IMR-90 (cell line): Measurements from ENCODE around the gene NLRC5. TPM values are rescaled to one million over a fixed set of nuclear protein-coding genes. Genes with fewer than 3 reads are reported as not detected.

Experiments
- ATAC-seq: fragments of 200-7000 bp; cut with Tn5 transposase; 2 replicates; pipeline ENCODE4 v1.9.1; 2020; ENCODE audit warnings: low read depth, mild to moderate bottlenecking, moderate library complexity
- BruUV-seq: library from RNA; stranded (reverse); fragments of 400-500 nt; replicated peaks from 2 replicates; lab custom pipeline; 2021; lab: Mats Ljungman, UMichigan
- CTCF ChIA-PET: fragments of 300-600 bp; formaldehyde crosslinking; extraction: SDS; loops from one replicate; lab custom pipeline; 2021; ENCODE audit warnings: antibody characterized with exemption; lab: Yijun Ruan, JAX
- POLR2A ChIA-PET: fragments of 300-600 bp; sonication (Branson Sonifier 250); formaldehyde crosslinking; loops from one replicate; lab custom pipeline; 2022; ENCODE audit warnings: antibody characterized with exemption; ENCODE audit not compliant: unreplicated experiment; lab: Charles Lee
- DNase-seq: peaks from one replicate; pipeline ENCODE4 v3.0.0; 2013
- H2AFZ ChIP-seq: replicated peaks from 2 replicates; pipeline ENCODE3; 2013; ENCODE audit warnings: low read length, mild to moderate bottlenecking; ENCODE audit not compliant: poor library complexity
- H2AK5ac ChIP-seq: 2 replicates; pipeline ENCODE4 v1.6.1; 2013; ENCODE audit warnings: low read depth, low read length, inconsistent platforms
- H2AK9ac ChIP-seq: replicated peaks from 2 replicates; pipeline ENCODE3; 2013; ENCODE audit warnings: mild to moderate bottlenecking, low read depth, low read length, moderate library complexity; ENCODE audit not compliant: poor library complexity
- H2BK120ac ChIP-seq: 2 replicates; pipeline ENCODE4 v1.6.1; 2013; ENCODE audit warnings: low read depth, low read length, inconsistent platforms
- H2BK15ac ChIP-seq: 3 replicates; pipeline ENCODE4 v1.6.1; 2013; ENCODE audit warnings: low read depth, low read length, inconsistent platforms
- H2BK20ac ChIP-seq: 2 replicates; pipeline ENCODE4 v1.6.1; 2013; ENCODE audit warnings: low read depth, mild to moderate bottlenecking, inconsistent platforms, low read length, moderate library complexity
- H2BK5ac ChIP-seq: 2 replicates; pipeline ENCODE4 v1.6.1; 2013; ENCODE audit warnings: mild to moderate bottlenecking, low read depth, low read length, inconsistent platforms; ENCODE audit not compliant: poor library complexity, severe bottlenecking
- H3K14ac ChIP-seq: replicated peaks from 2 replicates; pipeline ENCODE4 v1.6.1; 2013; ENCODE audit warnings: low read depth, low read length, inconsistent platforms
- H3K18ac ChIP-seq: 2 replicates; pipeline ENCODE4 v1.6.1; 2013; ENCODE audit warnings: low read depth, low read length, control low read depth
- H3K23ac ChIP-seq: 2 replicates; pipeline ENCODE4 v1.6.1; 2013; ENCODE audit warnings: low read depth, low read length, inconsistent platforms
- H3K27ac ChIP-seq: 2 replicates; pipeline ENCODE4 v1.5.1; 2013; ENCODE audit warnings: mild to moderate bottlenecking, control low read depth, low read length; ENCODE audit not compliant: insufficient read depth
- H3K27me3 ChIP-seq: 2 replicates; pipeline ENCODE4 v1.6.1; 2013; ENCODE audit warnings: low read length; ENCODE audit not compliant: control insufficient read depth, insufficient read depth
- H3K36me3 ChIP-seq: 2 replicates; pipeline ENCODE4 v1.6.1; 2013; ENCODE audit warnings: low read length, mixed read lengths; ENCODE audit not compliant: control insufficient read depth, insufficient read depth
- H3K4ac ChIP-seq: 2 replicates; pipeline ENCODE4 v1.6.1; 2013; ENCODE audit warnings: low read depth, low read length, inconsistent platforms
- H3K4me1 ChIP-seq: 2 replicates; pipeline ENCODE4 v1.6.1; 2013; ENCODE audit warnings: low read length, mixed read lengths; ENCODE audit not compliant: control insufficient read depth, insufficient read depth
- H3K4me2 ChIP-seq: 2 replicates; pipeline ENCODE4 v1.6.1; 2013; ENCODE audit warnings: low read depth, mild to moderate bottlenecking, control low read depth, low read length, moderate library complexity
- H3K4me3 ChIP-seq: 2 replicates; pipeline ENCODE4 v1.5.1; 2013; ENCODE audit warnings: low read depth, mild to moderate bottlenecking, control low read depth, low read length, moderate library complexity; ENCODE audit not compliant: insufficient read depth
- H3K56ac ChIP-seq: 2 replicates; pipeline ENCODE4 v1.6.1; 2013; ENCODE audit warnings: low read length, inconsistent platforms; ENCODE audit not compliant: insufficient read depth; ENCODE audit errors: extremely low read depth
- H3K79me1 ChIP-seq, 2 experiments: 2 replicates each; pipeline ENCODE4 v1.6.1; 2013; ENCODE audit warnings: low read length in 2 of 2, inconsistent platforms in 1 of 2, low read depth in 1 of 2
- H3K9ac ChIP-seq: 2 replicates; pipeline ENCODE4 v1.6.1; 2013; ENCODE audit warnings: low read depth, low read length, control low read depth
- H3K9me1 ChIP-seq: 2 replicates; pipeline ENCODE4 v1.6.1; 2013; ENCODE audit warnings: low read length, inconsistent platforms; ENCODE audit not compliant: insufficient read depth
- H3K9me3 ChIP-seq: 2 replicates; pipeline ENCODE4 v1.6.1; 2013; ENCODE audit warnings: low read length; ENCODE audit not compliant: control insufficient read depth, insufficient read depth
- H4K20me1 ChIP-seq: 2 replicates; pipeline ENCODE4 v1.6.1; 2013; ENCODE audit warnings: low read length, inconsistent platforms; ENCODE audit not compliant: insufficient read depth
- H4K5ac ChIP-seq: 2 replicates; pipeline ENCODE4 v1.6.1; 2013; ENCODE audit warnings: mild to moderate bottlenecking, low read depth, low read length, control low read depth
- H4K8ac ChIP-seq, 2 experiments: 2 replicates each; pipeline ENCODE4 v1.6.1; 2013; ENCODE audit warnings: low read depth in 2 of 2, low read length in 2 of 2, control low read depth in 1 of 2, inconsistent platforms in 1 of 2
- H4K91ac ChIP-seq: 2 replicates; pipeline ENCODE4 v1.6.1; 2013; ENCODE audit warnings: low read depth, low read length, inconsistent platforms; ENCODE audit not compliant: insufficient read depth
- BHLHE40 ChIP-seq: fragments of 150-350 bp; IDR thresholded peaks from 2 replicates; pipeline ENCODE4 v1.6.1; 2016; ENCODE audit warnings: mild to moderate bottlenecking, low read depth, low read length
- CHD1 ChIP-seq: IDR thresholded peaks from 2 replicates; pipeline ENCODE4 v1.6.1; 2012; ENCODE audit warnings: low read depth, low read length, improper control_type of control experiment
- FOS ChIP-seq: fragments of 150-350 bp; IDR thresholded peaks from 2 replicates; pipeline ENCODE4 v1.6.1; 2016; ENCODE audit warnings: low read depth, low read length
- MAFK ChIP-seq: IDR thresholded peaks from 2 replicates; pipeline ENCODE4 v1.6.1; 2012; ENCODE audit warnings: low read depth, low read length, improper control_type of control experiment
- MXI1 ChIP-seq: IDR thresholded peaks from 2 replicates; pipeline ENCODE4 v1.6.1; 2012; ENCODE audit warnings: low read depth, mild to moderate bottlenecking, low read length, moderate library complexity, borderline replicate concordance
- POLR2A ChIP-seq: IDR thresholded peaks from 2 replicates; pipeline ENCODE4 v1.6.1; 2012; ENCODE audit warnings: mild to moderate bottlenecking, low read depth, low read length
- RAD21 ChIP-seq: IDR thresholded peaks from 2 replicates; pipeline ENCODE4 v1.6.1; 2012; ENCODE audit warnings: low read length, improper control_type of control experiment
- RCOR1 ChIP-seq: IDR thresholded peaks from 2 replicates; pipeline ENCODE4 v1.6.1; 2012; ENCODE audit warnings: mild to moderate bottlenecking, low read length, improper control_type of control experiment; ENCODE audit not compliant: insufficient replicate concordance
- SMC3 ChIP-seq: fragments of 150-350 bp; IDR thresholded peaks from 2 replicates; pipeline ENCODE4 v1.6.1; 2016; ENCODE audit warnings: low read depth, mild to moderate bottlenecking, antibody characterized with exemption, low read length, moderate library complexity
- dilution Hi-C: fragments of 300-500 bp; cut with HindIII; formaldehyde crosslinking; loops from one replicate; pipeline ENCODE4 v1.14.3; 2018; ENCODE audit warnings: low sequenced_read_pairs; ENCODE audit not compliant: unreplicated experiment
- in situ Hi-C: fragments of 300-500 bp; cut with MboI; formaldehyde crosslinking; loops from 3 replicates; pipeline ENCODE4 v1.14.3; 2019; ENCODE audit warnings: low sequenced_read_pairs, inconsistent platforms, mixed read lengths
- intact Hi-C: fragments of 100-400 bp; cut with micrococcal nuclease; formaldehyde crosslinking; loops from 2 replicates; pipeline ENCODE4 v1.10.0; 2022
- polyA plus RNA-seq, 3 experiments: library from polyadenylated mRNA; depleted of rRNA; stranded (reverse); fragments of >200 nt; gene quantifications; 2 replicates each; pipeline ENCODE4 v1.2.3, GENCODE V29; 2012; ENCODE audit warnings: low replicate concordance in 1 of 3
- total RNA-seq: library from RNA; depleted of rRNA; stranded (reverse); fragments of >200 nt; gene quantifications from 2 replicates; pipeline ENCODE4 v1.2.3, GENCODE V29; 2012
- TF ChIP-seq, protein P1 (sequence below): fragments of 150-350 bp; IDR thresholded peaks from 2 replicates; pipeline ENCODE4 v1.6.1; 2016; ENCODE audit warnings: low read depth, mild to moderate bottlenecking, low read length, moderate library complexity, borderline replicate concordance

The NLRC5 gene
- total and polyA plus RNA-seq, 2 of the 4 experiments (the other 2 are of a cell fraction) = 9.1 to 14.9 TPM

- no peak overlapping the region for H3K4me3 ChIP-seq
- no peak overlapping the region for H4K8ac ChIP-seq
- H3K4me2 ChIP-seq = no peak overlapping the region
- H2BK120ac ChIP-seq = no peak overlapping the region
- peaks cover 4% of the 10 kb centered on the region; the same call in 1 of the 2 replicates for H4K20me1 ChIP-seq
- H3K36me3 ChIP-seq = peaks cover 13% of the 10 kb centered on the region; the same call in 1 of the 2 replicates
- H3K9me3 ChIP-seq = no peaks in the 10 kb centered on the region
- H3K56ac ChIP-seq = no peak overlapping the region
- peaks cover 0 to 7% of the 10 kb centered on the region in 2 experiments; a peak in 2 of 4 replicates for H3K79me1 ChIP-seq
- H4K91ac ChIP-seq = no peak overlapping the region
- H3K9me1 ChIP-seq = peaks cover 25% of the 10 kb centered on the region
- BruUV-seq = no TSS peak
- in situ Hi-C loops = no loop called here
- no peaks in the 10 kb centered on the region for H3K27me3 ChIP-seq
- dilution Hi-C loops = no loop called here
- TF ChIP-seq, protein P1, sequence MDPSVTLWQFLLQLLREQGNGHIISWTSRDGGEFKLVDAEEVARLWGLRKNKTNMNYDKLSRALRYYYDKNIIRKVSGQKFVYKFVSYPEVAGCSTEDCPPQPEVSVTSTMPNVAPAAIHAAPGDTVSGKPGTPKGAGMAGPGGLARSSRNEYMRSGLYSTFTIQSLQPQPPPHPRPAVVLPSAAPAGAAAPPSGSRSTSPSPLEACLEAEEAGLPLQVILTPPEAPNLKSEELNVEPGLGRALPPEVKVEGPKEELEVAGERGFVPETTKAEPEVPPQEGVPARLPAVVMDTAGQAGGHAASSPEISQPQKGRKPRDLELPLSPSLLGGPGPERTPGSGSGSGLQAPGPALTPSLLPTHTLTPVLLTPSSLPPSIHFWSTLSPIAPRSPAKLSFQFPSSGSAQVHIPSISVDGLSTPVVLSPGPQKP = no peak
- no peak for TF ChIP-seq FOS
- no peak for TF ChIP-seq MAFK
- no peak for TF ChIP-seq SMC3
- no peak for TF ChIP-seq MXI1
- TF ChIP-seq CHD1 = no peak
- TF ChIP-seq RAD21 = no peak
- no peak for TF ChIP-seq BHLHE40
- no peak for TF ChIP-seq POLR2A
- no peak for TF ChIP-seq RCOR1
- no peak overlapping the region for H3K18ac ChIP-seq
- H3K23ac ChIP-seq = no peak overlapping the region
- H3K4me1 ChIP-seq = peaks cover 4% of the 10 kb centered on the region; the same call in 1 of the 2 replicates
- ChIA-PET CTCF (no interaction called here), POLR2A (no interaction called here)
- no peak overlapping the region for H2AK9ac ChIP-seq
- H4K5ac ChIP-seq = no peak overlapping the region
- H2BK5ac ChIP-seq = no peak overlapping the region
- no peak overlapping the region for H2BK20ac ChIP-seq
- no peak overlapping the region for H2AFZ ChIP-seq
- H3K9ac ChIP-seq = no peak overlapping the region
- DNase-seq (no peak), ATAC-seq (no peak)
- H3K27ac ChIP-seq = no peak overlapping the region
- H2BK15ac ChIP-seq = no peak overlapping the region
- intact Hi-C loops = no loop called here
- no peak overlapping the region for H3K4ac ChIP-seq
- no peak overlapping the region for H2AK5ac ChIP-seq
- no peak overlapping the region for H3K14ac ChIP-seq
These were observed 43.0 kb downstream of the NLRC5 start for GRCh38 chr16:57032346-57032745.
